ENCODE measurements around the gene EPHB1. TPM values are rescaled to one million over a fixed set of nuclear protein-coding genes. Genes with fewer than 3 reads are reported as not detected.

The EPHB1 gene
- total RNA-seq, 1 donor, result 1.3 TPM

GRCh38 chr3:134798681-134799311 lies 3.7 kb downstream of the EPHB1 start:
- H3K4me3 ChIP-seq (ENCODE audit: low read depth, low read length), result no peak overlapping the region
- TF ChIP-seq, protein P1, sequence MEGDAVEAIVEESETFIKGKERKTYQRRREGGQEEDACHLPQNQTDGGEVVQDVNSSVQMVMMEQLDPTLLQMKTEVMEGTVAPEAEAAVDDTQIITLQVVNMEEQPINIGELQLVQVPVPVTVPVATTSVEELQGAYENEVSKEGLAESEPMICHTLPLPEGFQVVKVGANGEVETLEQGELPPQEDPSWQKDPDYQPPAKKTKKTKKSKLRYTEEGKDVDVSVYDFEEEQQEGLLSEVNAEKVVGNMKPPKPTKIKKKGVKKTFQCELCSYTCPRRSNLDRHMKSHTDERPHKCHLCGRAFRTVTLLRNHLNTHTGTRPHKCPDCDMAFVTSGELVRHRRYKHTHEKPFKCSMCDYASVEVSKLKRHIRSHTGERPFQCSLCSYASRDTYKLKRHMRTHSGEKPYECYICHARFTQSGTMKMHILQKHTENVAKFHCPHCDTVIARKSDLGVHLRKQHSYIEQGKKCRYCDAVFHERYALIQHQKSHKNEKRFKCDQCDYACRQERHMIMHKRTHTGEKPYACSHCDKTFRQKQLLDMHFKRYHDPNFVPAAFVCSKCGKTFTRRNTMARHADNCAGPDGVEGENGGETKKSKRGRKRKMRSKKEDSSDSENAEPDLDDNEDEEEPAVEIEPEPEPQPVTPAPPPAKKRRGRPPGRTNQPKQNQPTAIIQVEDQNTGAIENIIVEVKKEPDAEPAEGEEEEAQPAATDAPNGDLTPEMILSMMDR (IDR thresholded peaks at IDR 0.05; ENCODE audit: insufficient read depth, low read depth, low read length), result no peak
- DNase-seq (ENCODE audit: low read depth), result no peak

DNA sequence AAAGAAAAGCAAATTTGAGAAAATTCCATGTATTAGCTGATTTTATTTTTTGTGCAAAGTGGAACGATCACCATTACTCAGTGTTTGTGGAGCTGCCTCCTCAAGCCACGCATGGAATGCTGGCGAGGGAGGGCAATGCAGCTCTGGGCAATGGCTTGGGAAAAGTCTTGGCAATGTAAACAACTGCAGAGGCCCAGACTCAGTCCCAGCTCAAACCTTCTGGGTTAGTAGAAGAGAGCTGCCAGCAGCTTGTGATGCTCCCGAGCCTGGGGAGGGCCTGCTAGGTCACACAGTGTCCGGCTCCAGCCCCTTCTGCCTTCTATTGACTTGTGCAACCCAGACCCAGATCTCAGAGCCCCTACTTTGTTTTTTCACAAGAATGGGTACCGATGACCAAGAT lies 4.3 kb downstream of the EPHB1 start:
- no peak for DNase-seq (ENCODE audit: low read depth)
- TF ChIP-seq, protein P1 (IDR thresholded peaks at IDR 0.05; ENCODE audit: insufficient read depth, low read depth, low read length), result no peak
- H3K4me3 ChIP-seq (ENCODE audit: low read depth, low read length), result no peak overlapping the region

GRCh38 chr3:134801204-134801958 lies 6.3 kb downstream of the EPHB1 start:
- no peak for DNase-seq (ENCODE audit: low read depth)
- TF ChIP-seq, protein P1 (IDR thresholded peaks at IDR 0.05; ENCODE audit: insufficient read depth, low read depth, low read length), result no peak
- H3K4me3 ChIP-seq (ENCODE audit: low read depth, low read length), result no peak overlapping the region

DNA sequence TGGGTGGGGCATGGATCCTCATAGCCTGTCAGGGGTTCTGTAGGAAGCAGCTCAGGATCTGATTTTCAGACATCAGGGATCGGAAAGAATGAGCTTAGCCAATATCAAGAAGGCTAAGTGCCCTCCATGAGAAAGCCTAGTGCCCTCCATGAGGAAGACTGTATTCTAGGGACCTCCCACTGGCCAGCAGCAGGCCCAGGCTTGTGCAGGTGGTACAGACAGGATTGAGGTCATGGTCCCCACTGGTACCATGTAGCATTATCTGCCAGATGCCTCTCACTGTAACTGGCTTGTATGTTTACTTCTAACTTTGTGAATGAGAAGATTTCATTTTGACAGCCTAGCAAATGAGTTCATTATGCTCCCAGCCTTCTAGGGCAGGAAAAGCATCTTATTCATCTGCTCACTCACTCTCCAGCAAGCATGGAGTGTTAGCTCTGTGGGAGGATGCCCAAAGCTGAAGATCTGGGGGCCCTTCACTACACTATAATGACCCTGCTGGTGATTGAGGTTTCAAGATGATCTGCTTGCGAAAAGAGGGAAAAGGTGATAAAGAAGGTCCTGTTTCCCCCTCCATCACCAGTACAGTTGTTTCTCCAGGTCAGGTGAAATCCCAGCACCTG lies 7.5 kb downstream of the EPHB1 start:
- H3K4me3 ChIP-seq (ENCODE audit: low read depth, low read length), result no peak overlapping the region
- TF ChIP-seq, protein P1 (IDR thresholded peaks at IDR 0.05; ENCODE audit: insufficient read depth, low read depth, low read length), result no peak
- DNase-seq (ENCODE audit: low read depth), result no peak

- no peak overlapping the region for H3K4me3 ChIP-seq (ENCODE audit: low read depth, low read length)
- TF ChIP-seq, protein P1 (IDR thresholded peaks at IDR 0.05; ENCODE audit: insufficient read depth, low read depth, low read length), result no peak
- no peak for DNase-seq (ENCODE audit: low read depth)
Observed at GRCh38 chr3:134803051-134803505, 8.0 kb downstream of the EPHB1 start.

DNA sequence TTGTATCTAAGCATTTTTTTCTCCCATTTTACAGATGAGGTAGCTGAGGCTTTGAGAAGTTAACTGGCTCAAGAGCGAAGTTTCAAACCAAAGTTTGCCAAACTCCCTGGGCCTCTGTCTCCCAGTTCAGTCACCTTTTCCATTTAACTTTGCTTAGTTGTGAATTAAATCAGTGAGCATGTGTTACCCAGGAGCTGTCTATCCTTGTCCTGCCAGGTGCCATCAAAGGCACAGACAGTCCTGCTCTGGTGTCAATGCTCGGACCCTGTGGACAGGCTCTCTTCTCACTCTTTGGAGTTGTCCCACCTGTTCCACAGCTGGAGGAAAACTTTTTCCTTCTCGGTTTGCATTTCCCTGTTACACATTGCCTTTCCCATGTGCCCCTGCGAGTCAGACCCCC lies 8.6 kb downstream of the EPHB1 start:
- TF ChIP-seq, protein P1 (IDR thresholded peaks at IDR 0.05; ENCODE audit: insufficient read depth, low read depth, low read length), result no peak
- no peak for DNase-seq (ENCODE audit: low read depth)

More for the DNA sequence above, 8.6 kb downstream of the EPHB1 start:
- H3K4me3 ChIP-seq (ENCODE audit: low read depth, low read length), result no peak overlapping the region
